HG02973 (cell line): ENCODE measurements around the gene PDE1A.

Experiments
- ATAC-seq: cut with Tn5 transposase; IDR thresholded peaks from one replicate; pipeline ENCODE4 v1.9.1; 2021; ENCODE audit warnings: moderate library complexity; ENCODE audit not compliant: unreplicated experiment

The PDE1A gene

GRCh38 chr2:182359027-182359989 is 67.5 kb downstream of the PDE1A start:
- no peak for ATAC-seq

GRCh38 chr2:182358601-182359000 is 68.2 kb downstream of the PDE1A start:
- ATAC-seq: no peak

- no peak for ATAC-seq
Observed at GRCh38 chr2:182355815-182356214, 71.0 kb downstream of the PDE1A start.

DNA sequence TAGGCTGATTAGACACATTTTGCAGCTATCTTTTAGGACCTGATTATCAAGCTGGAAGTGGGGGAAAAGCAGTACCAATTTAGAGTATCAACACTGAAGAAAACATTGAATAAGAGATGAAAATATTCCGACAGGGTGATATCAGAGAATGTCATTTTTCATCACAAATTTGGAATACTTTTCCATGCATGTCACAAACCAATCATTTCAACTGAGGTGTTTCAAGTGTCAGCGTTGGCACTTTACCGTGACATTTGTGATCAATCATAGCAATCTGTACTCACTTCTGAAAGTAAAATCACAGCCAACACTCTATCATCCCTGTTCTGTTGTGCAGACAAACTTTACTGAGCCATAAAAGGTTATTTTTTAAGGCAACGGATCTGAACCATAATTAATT is 75.4 kb downstream of the PDE1A start:
- ATAC-seq: no peak

GRCh38 chr2:182349268-182349667 is 77.6 kb downstream of the PDE1A start:
- ATAC-seq: no peak

DNA sequence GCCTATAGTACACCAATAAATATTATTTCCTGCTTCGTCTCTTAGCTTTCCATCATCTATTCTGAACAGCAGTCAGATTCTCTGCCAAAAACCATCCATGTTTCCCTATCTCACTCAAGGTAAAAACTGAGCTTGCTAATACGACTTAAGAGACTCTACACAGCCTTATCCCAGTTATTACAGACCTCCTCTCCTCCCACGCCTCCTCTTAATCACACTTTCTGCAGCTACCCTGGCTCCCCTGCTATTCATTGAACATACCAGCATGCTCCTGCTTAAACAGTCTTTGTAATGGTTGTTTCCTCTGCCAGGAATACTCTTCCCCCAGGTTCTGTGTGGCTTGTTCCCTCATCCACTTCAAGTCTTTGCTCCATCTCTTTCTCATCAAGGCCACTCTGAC is 81.5 kb downstream of the PDE1A start:
- no peak for ATAC-seq

GRCh38 chr2:182330451-182331305 is 96.2 kb downstream of the PDE1A start:
- ATAC-seq: no peak

GRCh38 chr2:182324665-182325064 is 102.2 kb downstream of the PDE1A start:
- no peak for ATAC-seq

DNA sequence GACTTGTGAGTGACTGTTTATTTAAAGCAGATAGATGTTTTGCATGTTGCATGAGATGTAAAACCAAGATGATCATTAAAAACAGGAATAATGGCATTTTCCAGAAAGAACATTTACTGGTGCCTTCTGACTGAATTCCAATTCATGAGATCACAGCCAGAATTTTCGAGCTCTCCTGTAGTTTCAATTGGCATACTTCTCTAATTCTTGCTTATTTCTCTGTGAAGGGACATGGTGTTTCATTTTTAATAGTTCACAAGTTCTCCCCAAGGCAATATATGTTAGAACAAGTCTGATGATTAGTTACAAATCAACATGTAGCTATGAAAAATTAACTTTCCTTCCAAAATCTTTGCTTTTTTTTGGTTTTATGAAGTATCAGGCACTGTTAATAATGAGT is 105.7 kb downstream of the PDE1A start:
- ATAC-seq: no peak

GRCh38 chr2:182319556-182320505 is 107.0 kb downstream of the PDE1A start:
- ATAC-seq: no peak

DNA sequence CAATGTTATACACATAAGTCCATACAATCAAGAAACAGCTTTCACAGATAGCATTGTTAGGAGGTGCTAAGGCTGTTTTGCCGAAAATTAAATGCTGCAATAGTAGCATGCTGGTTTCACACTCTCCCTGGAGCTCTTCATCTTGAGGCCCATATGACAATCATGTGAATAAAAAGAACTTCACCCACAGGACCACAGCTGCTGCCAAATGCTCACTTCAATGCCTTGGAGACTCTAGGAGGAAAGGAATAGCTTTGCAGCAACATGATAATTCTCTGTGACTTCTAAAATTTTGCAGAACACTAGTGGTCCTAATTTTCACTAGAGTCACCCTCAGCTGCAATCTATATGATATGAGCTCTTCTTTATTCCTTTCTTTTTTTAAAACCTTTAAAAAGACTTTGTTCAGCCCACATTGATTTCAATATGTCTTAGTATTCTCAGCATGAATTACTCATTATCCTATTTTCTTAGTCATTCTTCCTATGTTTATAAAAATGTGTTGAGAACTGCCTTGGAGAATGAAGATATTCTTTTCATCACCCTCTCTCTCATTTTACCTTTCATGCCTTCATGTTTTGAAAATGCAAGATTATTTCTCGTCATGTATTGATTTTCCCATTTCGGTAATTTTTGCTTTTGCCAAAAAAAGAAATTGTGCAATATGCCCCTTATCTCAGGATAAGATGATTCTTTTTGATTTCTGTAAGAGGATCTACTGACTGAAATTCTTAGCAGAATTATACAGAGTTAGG is 108.2 kb downstream of the PDE1A start:
- ATAC-seq: no peak

DNA sequence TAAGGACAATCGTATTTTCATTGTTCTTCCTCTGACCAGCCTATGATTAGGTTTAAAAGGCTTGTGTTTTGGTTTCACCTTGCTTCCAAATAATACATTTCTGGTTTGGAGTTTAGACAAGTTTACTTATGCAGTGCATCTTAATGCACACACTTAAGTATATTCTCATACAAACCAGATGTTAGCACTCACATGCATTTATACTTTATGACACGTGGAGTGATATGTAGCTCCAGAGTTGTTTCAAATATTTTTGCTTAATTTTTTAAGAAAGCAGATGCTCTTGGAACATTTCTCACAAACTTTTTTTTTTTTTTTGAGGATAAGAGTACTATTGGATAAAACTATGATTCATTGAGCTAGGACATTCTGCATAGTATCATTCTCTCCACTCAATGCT is 109.9 kb downstream of the PDE1A start:
- ATAC-seq: no peak

GRCh38 chr2:182302972-182303371 is 123.9 kb downstream of the PDE1A start:
- ATAC-seq: no peak

- no peak for ATAC-seq
Observed at GRCh38 chr2:182302174-182302573, 124.7 kb downstream of the PDE1A start.

DNA sequence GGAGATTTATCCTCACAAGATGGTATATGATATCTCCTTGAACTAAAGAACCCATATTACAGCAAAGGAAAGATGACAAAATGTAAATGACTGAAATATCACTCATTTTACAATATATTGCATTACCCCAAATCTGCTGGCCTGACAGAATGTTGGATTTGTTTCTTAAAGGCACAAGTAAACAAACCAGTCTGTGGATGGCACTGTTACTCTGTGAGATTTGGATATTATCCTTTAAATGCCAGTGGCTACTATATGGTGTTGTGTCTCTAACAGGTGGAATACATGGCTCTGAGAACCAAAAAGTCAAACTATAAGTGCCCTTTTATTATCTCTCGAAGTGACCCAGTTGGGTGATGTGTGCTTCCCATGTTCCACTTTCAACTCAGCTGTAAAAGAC is 125.7 kb downstream of the PDE1A start:
- ATAC-seq: no peak

DNA sequence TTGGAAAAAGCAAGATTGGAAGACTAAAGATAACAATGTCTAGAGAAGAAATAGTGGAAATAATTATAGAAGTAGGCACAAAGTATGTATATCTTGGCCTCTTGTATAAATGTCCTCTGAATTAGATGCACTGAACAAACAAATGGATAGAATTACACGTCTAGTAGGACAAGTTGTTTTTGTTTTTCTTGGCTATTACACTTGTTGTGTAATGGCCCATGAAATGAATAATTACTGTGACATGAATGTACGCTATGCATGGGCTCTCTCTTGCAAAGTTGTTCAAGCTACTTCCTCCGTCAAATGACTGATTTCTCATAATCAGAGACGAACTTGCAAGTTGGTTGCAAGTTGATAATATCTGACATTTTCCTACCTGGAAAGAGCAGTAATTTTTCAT is 126.2 kb downstream of the PDE1A start:
- ATAC-seq: no peak

DNA sequence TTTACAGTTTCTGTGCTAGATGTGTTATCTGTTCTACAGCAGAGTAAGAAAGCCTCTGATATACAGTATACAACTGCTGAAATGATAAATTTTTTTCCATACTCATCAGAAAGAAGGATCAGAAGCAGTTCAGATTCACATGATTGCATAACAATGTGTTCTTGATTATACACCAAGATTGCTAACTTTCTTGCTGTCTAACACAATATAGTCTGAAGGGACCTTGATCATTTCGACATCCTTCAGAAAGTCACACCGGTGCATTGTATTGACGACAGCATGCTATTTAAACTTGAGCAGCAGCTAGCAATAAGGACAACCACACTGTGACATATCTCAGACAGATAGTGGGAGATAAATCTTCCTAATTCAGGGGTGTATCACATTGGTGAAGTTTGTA is 127.2 kb downstream of the PDE1A start:
- ATAC-seq: no peak

DNA sequence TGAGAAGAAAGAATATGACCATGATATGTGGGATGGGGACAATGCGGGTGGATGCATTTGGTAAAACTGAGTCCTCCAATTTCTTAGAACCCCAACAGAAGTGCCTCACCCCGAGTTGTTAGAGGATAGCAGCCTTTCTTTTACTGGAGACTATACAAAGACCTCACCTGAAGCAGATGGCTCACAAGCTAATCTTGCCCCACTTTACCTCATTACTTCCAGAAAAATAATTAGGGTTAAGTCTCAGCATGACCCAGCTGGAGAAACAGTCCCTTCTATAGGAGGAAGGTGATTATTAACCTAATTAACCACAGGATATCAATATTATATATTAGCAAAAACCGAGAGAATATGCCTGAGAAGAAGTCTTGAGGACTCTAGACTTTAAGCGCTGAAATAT is 128.4 kb downstream of the PDE1A start:
- ATAC-seq: no peak

GRCh38 chr2:182291296-182291695 is 135.5 kb downstream of the PDE1A start:
- ATAC-seq: no peak

DNA sequence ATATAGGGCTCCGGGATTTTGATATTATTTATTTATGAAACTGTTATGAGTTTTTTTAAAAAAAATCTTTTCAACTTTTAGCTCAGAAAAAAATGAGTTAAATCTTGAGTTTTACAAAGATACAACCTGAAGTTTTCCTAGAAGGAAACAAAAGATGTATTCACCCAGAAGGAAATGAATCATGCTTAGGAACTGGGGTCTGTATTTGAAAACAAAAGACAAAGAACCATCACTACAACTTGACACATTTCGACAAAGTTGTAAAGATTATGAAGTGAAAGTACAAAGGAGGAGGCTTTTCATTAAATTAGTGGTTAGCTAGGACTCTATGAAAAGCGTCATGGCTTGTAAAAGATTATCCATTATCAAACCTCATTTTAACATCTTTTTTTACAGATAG is 143.3 kb downstream of the PDE1A start:
- ATAC-seq: no peak
